HG03442 (cell line): ENCODE results near the gene AGAP1.

Experiments
- ATAC-seq: cut with Tn5 transposase; IDR thresholded peaks from one replicate; pipeline ENCODE4 v1.9.1; 2021; ENCODE audit warnings: mild to moderate bottlenecking, moderate library complexity; ENCODE audit not compliant: unreplicated experiment

AGAP1 gene

GRCh38 chr2:235833971-235834620, 340.3 kb downstream of the AGAP1 start:
- no peak for ATAC-seq

DNA sequence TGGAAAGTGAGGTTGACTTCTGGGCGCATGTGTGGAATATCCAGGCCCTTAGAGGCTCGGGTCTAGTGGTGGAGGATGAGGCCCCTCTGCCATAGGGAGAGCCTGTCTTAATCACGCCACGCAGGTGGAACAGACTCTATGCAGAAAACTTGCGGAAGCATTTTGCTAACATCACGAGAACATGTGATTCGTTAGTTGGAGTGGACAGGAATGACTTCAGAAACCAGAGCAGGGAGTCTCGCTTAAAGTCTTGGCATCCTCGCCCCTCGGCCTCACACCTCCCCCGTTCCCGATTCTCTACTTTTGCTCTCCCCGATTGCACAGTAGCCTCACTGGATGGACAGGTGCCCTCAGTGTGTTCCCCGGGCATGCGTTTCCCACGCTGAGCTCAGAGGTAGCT, 340.9 kb downstream of the AGAP1 start:
- ATAC-seq: no peak

GRCh38 chr2:235835810-235836209, 342.0 kb downstream of the AGAP1 start:
- no peak for ATAC-seq

DNA sequence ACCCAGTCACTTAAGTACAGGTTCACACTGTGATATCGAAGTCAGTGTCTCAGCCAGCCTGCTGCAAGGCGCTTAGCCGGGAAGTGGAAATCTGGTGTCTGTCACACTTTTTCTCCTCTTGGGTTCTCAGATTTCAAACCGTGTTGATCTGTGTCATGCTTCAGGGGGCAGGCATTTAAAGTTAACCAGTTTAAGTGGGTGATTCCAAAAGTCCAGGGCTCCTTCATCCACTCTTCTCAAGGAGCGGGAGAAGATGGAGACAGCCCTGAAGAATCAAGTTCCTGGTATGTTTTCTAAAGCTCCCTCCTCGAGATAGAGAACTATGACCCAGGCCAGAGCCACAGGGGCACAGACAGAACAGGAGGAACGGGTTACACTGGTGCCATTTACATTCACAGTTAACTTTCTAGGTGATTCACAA, 342.7 kb downstream of the AGAP1 start:
- ATAC-seq: no peak

- no peak for ATAC-seq
Measured at GRCh38 chr2:235839226-235839625, 345.4 kb downstream of the AGAP1 start.

GRCh38 chr2:235839974-235840373, 346.1 kb downstream of the AGAP1 start:
- ATAC-seq: no peak

DNA sequence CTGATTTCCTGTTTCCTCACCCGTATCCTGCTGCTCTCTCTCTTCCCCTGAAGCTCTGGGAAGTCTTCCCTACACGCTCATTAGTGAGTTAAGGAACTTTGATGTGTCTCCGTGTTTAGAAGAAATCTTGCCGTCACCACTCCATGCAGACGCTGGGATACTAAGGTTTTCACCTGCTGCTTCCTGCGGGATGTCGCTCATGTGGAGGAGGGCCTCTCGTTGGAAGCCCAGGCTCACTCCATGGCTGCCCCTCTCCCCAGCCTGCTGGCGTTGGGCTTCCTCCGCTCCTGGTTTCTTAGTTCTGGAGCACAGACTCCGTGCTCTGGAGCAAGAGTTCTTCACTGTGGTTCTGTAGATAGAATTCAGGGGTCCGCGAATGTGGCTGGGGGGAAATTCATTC, 348.0 kb downstream of the AGAP1 start:
- ATAC-seq: no peak

DNA sequence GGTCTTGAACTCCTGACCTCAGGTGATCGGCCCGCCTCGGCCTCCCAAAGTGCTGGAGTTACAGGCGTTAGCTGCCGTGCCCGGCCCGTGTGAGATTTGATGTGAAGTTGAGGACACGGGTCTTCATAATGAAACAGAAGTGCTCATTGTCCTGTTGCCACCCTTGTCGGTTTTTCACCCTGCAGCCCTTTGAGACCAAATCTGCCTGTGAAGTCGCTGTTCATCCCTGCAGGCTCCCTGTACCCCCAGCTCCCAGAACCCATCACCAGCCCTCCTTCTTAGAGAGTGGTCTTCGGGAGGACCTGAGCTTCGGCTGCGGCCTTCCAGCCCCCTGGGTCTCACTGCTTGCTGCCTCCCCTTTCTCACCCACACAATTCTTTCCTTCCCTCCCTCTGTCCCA, 349.1 kb downstream of the AGAP1 start:
- no peak for ATAC-seq

DNA sequence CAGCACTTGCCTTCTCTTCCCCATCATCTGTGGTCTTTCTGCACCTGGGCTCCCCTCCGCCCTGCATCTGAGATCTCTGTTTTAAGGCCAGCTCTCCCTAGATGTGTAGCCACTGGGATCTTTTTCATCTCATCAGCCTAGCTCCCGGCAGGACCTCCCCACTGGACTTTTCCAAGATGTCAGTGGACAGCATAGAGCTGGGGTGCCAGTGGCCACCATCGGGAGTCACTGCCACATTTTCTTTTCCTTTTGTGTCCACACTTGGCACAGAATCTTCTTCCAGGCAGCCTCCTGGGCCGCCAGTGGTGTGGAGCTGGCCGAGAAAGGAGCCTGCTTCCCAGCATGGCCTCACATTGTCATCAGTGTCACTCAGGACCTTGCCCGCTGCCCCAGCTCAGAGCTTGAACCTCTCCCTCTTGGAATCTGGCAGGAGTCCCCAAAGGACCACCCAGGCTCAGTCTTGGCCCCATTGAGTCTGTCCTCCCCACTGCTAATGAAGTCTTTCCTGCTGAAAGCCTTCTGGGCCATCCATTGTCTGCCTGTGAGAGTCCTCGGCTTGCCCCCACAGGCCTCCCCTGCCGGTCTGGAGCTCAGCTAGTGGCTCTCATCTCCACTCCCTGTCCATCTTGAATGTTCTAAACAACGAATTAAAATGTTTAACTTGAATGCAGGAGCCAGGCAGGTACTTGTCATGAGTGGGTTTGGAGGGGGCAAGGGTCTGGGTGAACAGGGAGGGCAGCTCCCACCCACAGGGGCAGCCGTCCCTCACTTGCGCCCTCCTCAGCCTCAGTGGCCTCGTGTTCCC, 349.9 kb downstream of the AGAP1 start:
- ATAC-seq: no peak

DNA sequence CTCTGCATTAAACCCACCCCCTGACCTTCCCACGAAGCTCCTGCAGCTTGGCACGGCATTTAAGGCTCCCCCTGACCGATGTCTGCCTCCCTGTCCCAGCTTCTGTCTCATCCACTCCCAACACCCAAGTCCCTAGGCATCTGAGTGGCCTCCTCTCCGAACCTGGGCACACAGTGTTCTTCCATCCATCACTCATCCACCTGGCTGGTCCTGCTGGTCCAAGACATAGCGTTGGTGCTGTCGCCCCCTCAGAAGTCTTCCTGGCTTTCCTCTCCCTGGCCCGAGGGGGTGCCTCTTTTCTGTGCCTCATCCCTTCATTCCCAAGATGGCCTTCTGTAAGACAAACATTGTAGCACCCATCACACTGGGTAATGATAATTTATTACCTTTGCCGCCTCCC, 350.7 kb downstream of the AGAP1 start:
- no peak for ATAC-seq

- no peak for ATAC-seq
Measured at GRCh38 chr2:235845245-235845644, 351.4 kb downstream of the AGAP1 start.

- ATAC-seq: no peak
Measured at GRCh38 chr2:235847576-235847975, 353.7 kb downstream of the AGAP1 start.

DNA sequence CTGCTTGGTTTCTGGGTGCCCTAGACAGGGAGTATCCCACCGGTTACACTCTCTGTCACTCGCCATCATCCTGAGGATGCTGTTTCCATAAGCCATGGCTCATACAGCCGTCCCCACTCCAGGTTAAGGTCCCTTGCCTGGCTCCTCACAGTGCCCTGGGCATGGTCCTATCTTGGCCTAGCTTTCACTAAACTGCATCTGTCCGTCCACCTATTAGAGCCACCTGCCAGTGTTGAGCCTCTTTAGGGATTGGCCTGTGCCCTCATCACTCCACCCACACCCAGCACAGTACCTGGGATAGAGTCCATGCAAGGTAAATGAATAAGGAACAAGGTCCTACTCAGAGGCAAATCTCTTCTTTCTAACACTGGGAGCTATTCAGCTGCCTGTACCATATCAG, 354.2 kb downstream of the AGAP1 start:
- no peak for ATAC-seq

GRCh38 chr2:235848946-235849345, 355.1 kb downstream of the AGAP1 start:
- no peak for ATAC-seq

DNA sequence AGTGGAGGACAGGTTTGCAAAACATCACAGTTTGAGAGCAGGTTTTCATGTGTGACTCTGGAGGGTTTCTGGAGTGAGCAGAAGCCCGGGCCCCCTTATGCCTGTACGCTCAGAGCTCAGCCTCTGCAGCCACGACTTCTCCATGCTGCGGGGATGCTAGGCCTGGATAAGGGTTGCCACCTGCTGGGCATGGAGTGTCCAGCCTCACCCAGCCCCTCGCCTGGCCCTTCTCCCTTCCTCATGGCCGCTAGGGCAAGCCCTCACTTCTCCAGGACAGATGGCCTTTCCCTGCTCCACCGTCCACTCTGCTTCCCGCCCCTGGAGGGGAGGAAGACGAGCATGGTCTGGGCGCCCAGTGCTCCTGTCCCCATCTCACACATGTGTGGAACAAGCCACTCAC, 355.6 kb downstream of the AGAP1 start:
- ATAC-seq: no peak

- ATAC-seq: no peak
Measured at GRCh38 chr2:235850289-235850688, 356.4 kb downstream of the AGAP1 start.

- no peak for ATAC-seq
Measured at GRCh38 chr2:235850771-235851551, 357.1 kb downstream of the AGAP1 start.

- ATAC-seq: no peak
Measured at GRCh38 chr2:235851828-235852525, 358.1 kb downstream of the AGAP1 start.

DNA sequence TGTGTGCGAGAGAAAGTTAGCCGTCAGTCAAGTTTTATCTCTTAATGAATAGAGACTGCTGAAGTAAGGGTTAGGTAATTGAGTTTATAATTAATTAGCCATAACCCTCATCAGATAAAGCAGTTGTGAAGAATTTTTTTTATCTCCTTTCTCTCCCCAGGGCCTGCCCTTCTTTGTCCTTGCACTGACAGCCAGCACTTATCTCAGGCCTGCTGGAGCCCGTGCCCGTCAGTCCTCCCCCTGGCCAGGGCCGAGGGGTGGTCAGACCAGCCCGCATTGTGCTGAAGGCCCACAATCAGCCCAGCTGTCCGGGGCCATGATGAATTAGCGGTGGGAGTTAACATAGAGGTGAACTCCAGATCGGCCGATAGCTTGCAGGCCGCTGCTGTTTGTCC, 358.7 kb downstream of the AGAP1 start:
- no peak for ATAC-seq

GRCh38 chr2:235854276-235854675, 360.4 kb downstream of the AGAP1 start:
- ATAC-seq: no peak

DNA sequence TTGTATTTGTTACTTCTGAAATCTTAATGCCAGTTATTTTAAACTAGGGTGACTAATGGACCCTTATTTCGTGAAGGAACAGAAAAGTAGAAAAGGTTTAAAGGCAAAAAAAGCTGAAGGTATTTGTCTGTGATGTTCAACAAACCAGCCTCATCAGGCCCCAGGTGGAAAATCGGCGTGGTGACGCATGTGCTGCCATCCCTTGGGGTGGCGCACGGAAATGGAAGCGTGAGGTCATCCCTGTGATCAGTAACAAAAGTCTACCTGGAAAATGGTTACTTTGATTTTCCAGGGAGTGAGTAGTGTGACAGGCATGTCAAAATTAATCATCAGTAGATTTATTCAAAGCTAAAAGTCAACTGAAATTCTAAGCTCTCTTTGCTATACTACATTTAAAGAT, 361.2 kb downstream of the AGAP1 start:
- ATAC-seq: no peak
